Stimulated activated CD4-positive, alpha-beta T cell treated with anti-CD3 and anti-CD28 coated beads, TNF-alpha, amount 100 ng/mL, for 48 hours (primary cell): ENCODE data around the gene ZBTB17.
"Not testable (repeated sequence)": the region's sequence is repeated elsewhere in the genome, so short reads cannot be mapped to it uniquely, and the experiment has no call there.

Source experiments
- DNase-seq, 3 donors: peaks; one replicate each; pipeline ENCODE4 v3.0.0-alpha.2; 2020; ENCODE audit warnings: low read depth in 3 of 3

The ZBTB17 gene

GRCh38 chr1:16011936-16012589 lies 36.2 kb upstream of the ZBTB17 start:
- no peak for DNase-seq

GRCh38 chr1:16010837-16011236 lies 34.9 kb upstream of the ZBTB17 start:
- no peak for DNase-seq

- no peak for DNase-seq
Observed at GRCh38 chr1:16009678-16010077, 33.8 kb upstream of the ZBTB17 start.

GRCh38 chr1:16009030-16009460 lies 33.1 kb upstream of the ZBTB17 start:
- DNase-seq: peak; percentile 54 to 66 (median 62)

GRCh38 chr1:16007671-16008341 lies 31.9 kb upstream of the ZBTB17 start:
- no peak for DNase-seq

GRCh38 chr1:16006552-16007485 lies 30.9 kb upstream of the ZBTB17 start:
- no peak for DNase-seq

- DNase-seq: no peak
Observed at GRCh38 chr1:16006010-16006409, 30.1 kb upstream of the ZBTB17 start.

GRCh38 chr1:16005597-16005996 lies 29.7 kb upstream of the ZBTB17 start:
- no peak for DNase-seq

- DNase-seq: not testable (repeated sequence)
Observed at GRCh38 chr1:16001274-16001673, 25.4 kb upstream of the ZBTB17 start.

- DNase-seq: no peak
Observed at GRCh38 chr1:15998929-15999328, 23.0 kb upstream of the ZBTB17 start.

- no peak for DNase-seq
Observed at GRCh38 chr1:15997637-15998280, 21.9 kb upstream of the ZBTB17 start.

GRCh38 chr1:15997076-15997585 lies 21.2 kb upstream of the ZBTB17 start:
- no peak for DNase-seq

- peak in 2 of 3 donors; percentile 23 to 43 for DNase-seq
Observed at GRCh38 chr1:15994590-15995351, 18.9 kb upstream of the ZBTB17 start.

GRCh38 chr1:15994081-15994480 lies 18.2 kb upstream of the ZBTB17 start:
- no peak for DNase-seq

- DNase-seq: no peak
Observed at GRCh38 chr1:15993666-15994065, 17.8 kb upstream of the ZBTB17 start.

- DNase-seq: no peak
Observed at GRCh38 chr1:15992582-15993500, 16.9 kb upstream of the ZBTB17 start.

- DNase-seq: no peak
Observed at GRCh38 chr1:15992187-15992553, 16.3 kb upstream of the ZBTB17 start.

GRCh38 chr1:15991427-15992186 lies 15.7 kb upstream of the ZBTB17 start:
- no peak for DNase-seq

GRCh38 chr1:15989776-15990175 lies 13.9 kb upstream of the ZBTB17 start:
- no peak for DNase-seq
